Stimulated activated CD8-positive, alpha-beta memory T cell treated with anti-CD3 and anti-CD28 coated beads, Interleukin-12 subunit alpha, Interleukin-12 subunit beta, amount 100 ng/mL, for 24 hours (primary cell): ENCODE measurements around the gene LRRC4C.
"Not testable (repeated sequence)": the region's sequence is repeated elsewhere in the genome, so short reads cannot be mapped to it uniquely, and the experiment has no call there.

Experiments used
- DNase-seq: peaks from one replicate; pipeline ENCODE4 v3.0.0-alpha.2; 2020; ENCODE audit errors: extremely low read depth

The LRRC4C gene

GRCh38 chr11:40877256-40877655 lies 582.2 kb downstream of the LRRC4C start:
- no peak for DNase-seq

- DNase-seq, result no peak
These were observed 591.3 kb downstream of the LRRC4C start for GRCh38 chr11:40867991-40868632.

- not testable (repeated sequence) for DNase-seq
These were observed 601.7 kb downstream of the LRRC4C start for GRCh38 chr11:40857754-40858153.

GRCh38 chr11:40842750-40843339 lies 616.6 kb downstream of the LRRC4C start:
- DNase-seq, result no peak

GRCh38 chr11:40841231-40841630 lies 618.2 kb downstream of the LRRC4C start:
- DNase-seq, result no peak

GRCh38 chr11:40838181-40838683 lies 621.2 kb downstream of the LRRC4C start:
- no peak for DNase-seq

- no peak for DNase-seq
These were observed 632.3 kb downstream of the LRRC4C start for GRCh38 chr11:40827116-40827515.

- no peak for DNase-seq
These were observed 632.9 kb downstream of the LRRC4C start for GRCh38 chr11:40826601-40827000.

GRCh38 chr11:40825201-40825834 lies 634.1 kb downstream of the LRRC4C start:
- no peak for DNase-seq

- DNase-seq, result no peak
These were observed 640.2 kb downstream of the LRRC4C start for GRCh38 chr11:40819230-40819629.

GRCh38 chr11:40816976-40817375 lies 642.5 kb downstream of the LRRC4C start:
- no peak for DNase-seq

GRCh38 chr11:40797981-40798380 lies 661.5 kb downstream of the LRRC4C start:
- DNase-seq, result no peak

- DNase-seq, result no peak
These were observed 672.2 kb downstream of the LRRC4C start for GRCh38 chr11:40787224-40787623.

- DNase-seq, result no peak
These were observed 696.4 kb downstream of the LRRC4C start for GRCh38 chr11:40763046-40763445.

GRCh38 chr11:40759341-40759740 lies 700.1 kb downstream of the LRRC4C start:
- DNase-seq, result no peak

GRCh38 chr11:40754297-40754696 lies 705.2 kb downstream of the LRRC4C start:
- DNase-seq, result no peak

GRCh38 chr11:40746282-40746681 lies 713.2 kb downstream of the LRRC4C start:
- no peak for DNase-seq

- no peak for DNase-seq
These were observed 727.3 kb downstream of the LRRC4C start for GRCh38 chr11:40732132-40732531.

- DNase-seq, result no peak
These were observed 737.2 kb downstream of the LRRC4C start for GRCh38 chr11:40722179-40722795.

- DNase-seq, result no peak
These were observed 742.9 kb downstream of the LRRC4C start for GRCh38 chr11:40716344-40717130.

GRCh38 chr11:40713083-40713482 lies 746.4 kb downstream of the LRRC4C start:
- DNase-seq, result no peak

- no peak for DNase-seq
These were observed 758.4 kb downstream of the LRRC4C start for GRCh38 chr11:40701027-40701426.
